Measurements from ENCODE around the gene ADAMTS16.

ADAMTS16 gene

DNA sequence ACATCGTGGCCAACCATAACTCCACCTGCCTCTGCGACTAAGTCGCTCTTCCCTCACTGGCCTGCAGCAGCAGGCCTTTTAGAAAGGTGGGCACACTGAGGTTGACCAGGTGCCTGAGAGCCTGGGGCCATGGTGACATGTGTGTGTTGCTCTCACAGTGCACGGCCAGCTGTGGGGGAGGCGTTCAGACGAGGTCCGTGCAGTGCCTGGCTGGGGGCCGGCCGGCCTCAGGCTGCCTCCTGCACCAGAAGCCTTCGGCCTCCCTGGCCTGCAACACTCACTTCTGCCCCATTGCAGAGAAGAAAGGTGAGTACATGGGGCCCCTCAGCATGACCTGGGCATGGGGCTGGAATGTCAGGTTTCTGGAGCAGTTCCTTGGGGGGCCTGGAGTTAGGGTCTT is 177.8 kb downstream of the ADAMTS16 start:
- no peak for DNase-seq

DNA sequence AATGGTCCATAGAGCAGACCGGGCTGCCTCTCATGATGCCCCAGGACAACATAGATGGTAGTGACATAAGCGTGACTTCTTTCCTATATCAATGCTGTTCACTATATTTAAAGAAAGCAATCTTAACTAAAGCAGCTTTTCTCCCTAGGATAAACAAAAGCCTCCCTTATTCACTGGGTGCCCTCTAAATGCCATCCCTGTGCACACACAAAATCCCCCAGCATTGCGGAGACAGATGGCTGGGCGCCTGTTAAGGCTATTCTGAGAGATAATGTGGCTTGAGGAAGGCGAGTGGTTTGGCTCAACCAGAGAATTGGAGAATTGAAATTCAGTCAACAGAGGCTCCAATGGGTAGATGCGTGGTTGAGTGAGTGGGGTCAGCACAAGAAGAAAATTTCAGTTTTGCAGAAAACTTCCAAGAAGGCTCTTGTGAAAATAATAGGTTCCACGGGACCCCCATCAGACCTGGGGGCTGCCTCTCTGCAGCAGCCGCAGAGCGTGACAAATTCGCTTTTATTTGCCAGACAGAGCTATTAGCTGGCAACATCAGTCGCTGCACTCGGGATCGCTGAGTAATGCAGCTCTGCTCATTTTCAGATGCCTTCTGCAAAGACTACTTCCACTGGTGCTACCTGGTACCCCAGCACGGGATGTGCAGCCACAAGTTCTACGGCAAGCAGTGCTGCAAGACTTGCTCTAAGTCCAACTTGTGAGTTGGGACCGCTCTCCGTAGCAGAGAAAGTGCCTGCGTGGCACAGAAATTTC is 178.5 kb downstream of the ADAMTS16 start:
- no peak for DNase-seq

DNA sequence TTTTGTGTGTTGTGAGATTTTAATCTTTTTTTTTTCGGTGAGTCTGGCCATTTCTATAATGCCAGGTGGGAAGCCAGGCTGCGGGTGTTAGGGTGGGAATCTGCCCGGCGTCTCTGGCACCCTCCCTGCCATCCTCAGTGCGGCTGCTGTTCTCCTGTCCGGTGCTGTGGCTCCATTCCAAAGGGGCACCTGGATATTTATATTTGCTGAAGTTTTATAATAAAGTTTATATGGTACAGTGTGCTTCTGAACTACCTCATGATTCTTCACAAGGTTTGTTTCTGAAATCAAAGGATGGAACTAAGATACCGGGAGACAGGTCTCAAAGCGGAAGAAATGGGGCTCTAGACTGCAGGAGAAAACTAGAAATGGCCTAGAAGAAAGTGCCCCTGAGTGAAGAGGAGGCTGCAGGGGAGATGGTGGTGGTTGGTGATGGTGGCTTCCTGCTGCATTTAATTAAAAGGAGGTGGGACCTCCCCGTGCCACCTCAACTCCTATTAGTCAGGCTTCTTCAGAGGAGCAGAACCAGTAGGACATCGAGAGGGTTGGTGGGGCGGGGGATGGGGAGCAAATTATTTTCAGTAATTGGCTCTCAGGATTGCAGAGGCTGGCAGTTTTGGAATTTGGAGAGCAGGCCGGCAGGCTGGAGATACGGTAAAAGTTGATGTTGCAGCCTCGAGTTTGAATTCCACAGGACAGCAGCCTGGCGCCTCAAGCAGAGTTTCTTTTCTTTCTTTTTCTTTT is 180.1 kb downstream of the ADAMTS16 start:
- no peak for DNase-seq

DNA sequence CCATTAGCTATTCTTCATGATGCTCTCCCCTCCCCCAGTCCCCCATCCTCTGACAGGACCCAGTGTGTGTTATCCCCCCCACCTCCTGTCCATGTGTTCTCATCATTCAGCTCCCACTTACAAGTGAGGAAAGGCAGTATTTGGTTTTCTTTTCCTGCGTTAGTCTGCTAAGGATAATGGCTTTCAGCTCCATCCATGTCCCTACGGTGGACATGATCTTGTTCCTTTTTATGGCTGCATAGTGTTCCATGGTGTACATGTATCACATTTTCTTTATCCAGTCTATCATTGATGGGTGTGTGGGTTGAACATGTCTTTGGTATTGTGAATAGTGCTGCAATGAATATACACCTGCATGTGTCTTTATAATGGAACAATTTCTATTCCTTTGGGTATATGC is 181.0 kb downstream of the ADAMTS16 start:
- DNase-seq: no peak

DNA sequence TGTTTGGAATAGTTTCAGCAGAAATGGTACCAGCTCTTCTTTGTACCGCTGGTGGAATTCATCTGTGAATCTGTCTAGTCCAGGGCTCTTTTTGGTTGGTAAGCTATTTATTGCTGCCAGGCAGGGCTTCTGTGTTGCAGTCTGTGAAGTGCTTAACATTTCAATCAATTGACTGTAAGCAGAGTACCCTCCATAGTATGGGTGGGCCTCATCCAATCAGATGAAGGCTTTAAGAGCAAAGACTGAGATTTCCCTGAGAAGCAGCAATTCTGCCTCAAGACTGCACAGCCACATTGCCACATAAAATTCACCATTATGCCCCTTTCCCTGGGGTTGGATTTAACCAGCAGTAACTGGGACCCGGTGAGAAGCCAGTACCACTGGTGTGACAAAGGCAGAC is 183.4 kb downstream of the ADAMTS16 start:
- DNase-seq: no peak

DNA sequence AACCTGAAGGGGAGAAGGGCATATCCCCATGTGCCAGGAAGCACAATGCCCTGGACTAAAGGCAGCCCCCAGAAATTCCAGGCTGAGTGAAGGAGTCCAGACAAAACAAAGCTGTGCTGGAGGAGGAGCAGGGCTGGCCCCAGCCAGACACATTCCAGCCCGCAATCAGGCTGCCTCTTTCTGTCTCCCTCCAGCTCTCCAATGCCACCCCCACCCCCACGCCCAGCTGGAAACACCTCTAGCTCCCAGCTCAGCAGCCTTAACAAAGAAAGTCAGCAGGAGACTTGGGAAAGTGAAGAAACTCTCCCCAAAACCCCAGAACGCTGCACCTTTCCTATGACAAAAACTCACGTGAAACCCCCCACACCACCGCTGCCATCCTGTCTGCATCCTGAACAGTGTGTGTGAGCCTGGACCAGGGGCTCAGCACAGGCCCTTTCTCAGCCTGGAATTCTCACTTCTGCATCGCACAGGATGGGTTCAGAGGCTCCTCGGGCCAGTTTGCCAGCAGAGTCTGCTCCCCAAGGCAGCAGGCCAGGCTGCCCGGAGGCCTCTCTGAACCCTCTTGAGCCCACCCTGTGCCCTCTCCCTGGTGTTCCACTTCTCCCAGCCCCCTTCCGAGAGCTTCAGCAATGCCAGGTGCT is 186.1 kb downstream of the ADAMTS16 start:
- no peak for DNase-seq

DNA sequence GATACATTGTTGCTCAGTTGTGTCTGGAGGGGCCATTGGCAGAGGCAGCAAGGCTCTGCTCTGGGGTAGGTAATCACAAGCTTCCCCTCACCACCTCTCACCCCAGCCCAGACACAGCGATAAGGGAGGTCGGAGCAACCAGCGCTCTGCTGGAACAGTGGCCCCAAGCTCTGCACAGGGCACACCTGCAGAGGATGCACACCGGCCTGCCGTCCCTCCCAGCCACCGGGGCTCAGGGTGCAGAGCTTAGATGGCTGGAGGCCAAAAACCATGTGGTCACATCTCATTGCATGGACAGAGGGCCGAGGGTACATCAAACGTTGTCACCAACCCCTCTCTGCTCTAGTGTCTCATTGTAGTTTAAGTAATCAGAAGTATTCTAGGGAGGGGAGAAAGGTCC is 187.0 kb downstream of the ADAMTS16 start:
- DNase-seq: no peak

DNA sequence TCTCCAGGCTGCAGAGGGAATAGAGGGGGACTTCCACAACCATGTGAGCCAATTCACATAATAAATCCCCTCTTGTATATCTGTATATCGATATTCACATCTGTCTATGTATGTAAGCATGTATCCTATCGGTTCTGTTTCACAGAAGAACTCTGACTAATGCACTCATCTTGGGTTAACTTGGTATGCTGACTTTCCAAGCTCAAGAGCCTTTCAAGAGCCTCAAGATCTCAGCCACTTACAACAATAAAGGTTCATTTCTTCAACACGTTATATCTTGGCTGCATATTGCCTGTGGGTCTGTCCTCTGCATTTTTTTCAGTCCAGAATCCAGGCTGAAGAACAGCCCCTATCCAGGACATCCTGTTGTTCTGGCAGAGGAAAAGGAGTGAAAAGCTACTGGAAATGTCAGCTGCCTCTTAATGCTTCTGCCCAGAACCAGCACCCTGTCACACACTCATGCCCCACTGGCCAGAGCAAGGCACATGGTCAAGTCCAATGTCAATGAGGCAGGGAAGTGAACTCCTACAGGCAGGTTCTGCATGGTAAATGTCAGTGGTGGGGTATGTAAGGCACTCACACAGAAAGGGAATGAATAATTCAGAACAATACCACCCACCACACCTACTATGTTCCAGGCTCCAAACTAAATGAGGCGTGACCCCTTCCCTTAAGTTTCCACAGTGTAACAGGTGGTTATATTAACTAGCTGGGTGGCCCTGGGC is 190.8 kb downstream of the ADAMTS16 start:
- DNase-seq: no peak

DNA sequence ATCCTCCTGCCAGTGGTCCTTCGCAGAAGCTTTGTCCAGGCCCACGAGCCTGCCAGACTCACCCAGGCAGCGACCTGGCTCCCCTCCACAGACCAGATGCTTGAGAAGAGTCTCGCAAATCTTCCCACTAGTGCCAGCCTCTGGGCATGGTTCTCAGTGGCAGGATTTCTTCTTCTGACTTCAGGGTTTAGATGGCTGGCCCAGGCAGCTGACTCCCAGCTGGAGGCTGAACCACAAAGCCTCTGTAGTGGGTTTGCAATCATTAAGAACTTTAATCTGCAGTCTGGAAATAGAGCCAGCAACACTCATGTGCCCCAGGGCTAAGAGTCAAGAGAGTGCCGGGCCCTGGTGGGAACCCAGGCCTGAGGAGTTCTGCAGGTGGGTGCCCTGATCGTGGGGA is 191.7 kb downstream of the ADAMTS16 start:
- DNase-seq: no peak

DNA sequence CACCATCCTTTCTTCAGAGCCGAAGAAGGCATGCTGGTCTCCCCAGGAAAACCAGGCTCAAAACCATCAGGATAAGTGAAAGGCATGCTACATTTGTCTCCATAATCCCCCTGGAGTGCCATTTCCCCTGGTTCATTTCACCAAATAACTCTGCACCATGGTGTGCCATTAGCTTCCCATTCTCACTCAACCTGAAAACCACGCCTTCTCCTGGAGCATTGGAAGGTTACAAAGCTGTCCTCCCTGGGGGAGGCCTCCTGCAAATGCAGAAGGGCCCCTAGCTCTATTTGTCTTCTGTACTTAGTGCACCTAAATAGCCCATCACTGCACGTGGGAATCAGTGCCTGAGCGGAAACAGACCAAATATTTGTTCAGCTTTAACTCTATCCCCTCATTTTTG is 192.2 kb downstream of the ADAMTS16 start:
- no peak for DNase-seq

DNA sequence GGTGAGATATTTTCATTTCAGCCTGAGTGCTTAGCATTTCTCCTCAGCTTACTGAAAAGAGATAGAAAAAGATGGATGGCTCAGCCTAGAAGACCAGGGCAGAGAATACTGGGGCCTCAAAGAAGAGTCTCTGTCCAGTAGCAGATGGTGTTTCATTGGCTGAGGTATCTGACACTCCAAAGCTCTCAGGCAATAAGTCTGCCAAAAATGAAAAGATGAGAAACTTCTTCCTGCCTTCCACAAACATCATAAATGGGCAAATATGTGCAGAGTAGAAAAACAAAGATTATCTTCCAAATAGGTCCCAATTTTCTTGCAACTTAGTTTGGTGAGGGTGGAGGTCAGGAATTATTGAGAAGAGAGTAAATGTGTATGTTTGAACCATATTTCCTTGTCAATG is 195.0 kb downstream of the ADAMTS16 start:
- no peak for DNase-seq

DNA sequence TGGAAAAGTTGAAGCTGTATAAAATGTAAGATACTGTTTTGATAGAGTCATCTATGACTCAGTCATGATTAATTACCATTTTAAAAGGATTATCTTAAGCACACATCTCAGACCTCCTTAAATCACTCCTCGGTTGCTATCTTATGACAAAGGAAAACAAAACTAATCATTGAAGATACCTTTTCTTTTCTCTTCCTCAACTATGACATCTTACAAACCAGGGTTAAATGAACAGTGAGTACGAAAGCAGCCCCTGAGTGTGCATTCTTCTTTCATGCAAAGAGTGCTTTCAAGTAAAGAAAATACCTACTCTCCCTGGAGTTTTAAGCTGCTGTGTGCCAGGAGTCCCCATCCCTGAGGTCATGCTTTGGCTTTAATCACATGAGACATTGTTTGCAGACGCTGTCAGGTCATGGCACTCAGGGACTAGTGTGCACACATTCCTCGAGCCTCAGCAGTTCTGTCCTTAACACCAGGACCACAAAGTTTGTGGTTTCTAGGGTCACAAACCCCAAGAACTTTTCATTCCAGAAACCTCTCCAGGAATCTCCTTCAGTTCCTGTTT is 195.7 kb downstream of the ADAMTS16 start:
- DNase-seq: no peak

DNA sequence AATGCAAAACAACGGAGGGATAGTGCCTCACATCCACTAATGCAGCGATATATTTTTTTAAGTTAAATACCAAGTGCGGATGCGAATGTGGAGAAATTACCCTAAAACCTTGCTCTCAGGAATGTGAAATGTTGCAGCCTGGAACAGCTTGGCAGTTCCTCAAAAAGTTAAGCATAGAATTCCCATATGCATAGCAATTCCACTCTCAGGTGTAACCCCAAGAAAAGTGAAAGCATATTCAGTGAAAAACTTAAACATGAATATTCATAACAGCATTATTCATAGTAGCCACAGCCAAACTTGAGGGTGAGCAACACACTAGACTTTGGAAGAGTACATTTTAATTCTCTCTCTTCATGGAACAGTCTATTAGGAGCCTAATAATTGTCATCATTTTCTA is 199.1 kb downstream of the ADAMTS16 start:
- no peak for DNase-seq

DNA sequence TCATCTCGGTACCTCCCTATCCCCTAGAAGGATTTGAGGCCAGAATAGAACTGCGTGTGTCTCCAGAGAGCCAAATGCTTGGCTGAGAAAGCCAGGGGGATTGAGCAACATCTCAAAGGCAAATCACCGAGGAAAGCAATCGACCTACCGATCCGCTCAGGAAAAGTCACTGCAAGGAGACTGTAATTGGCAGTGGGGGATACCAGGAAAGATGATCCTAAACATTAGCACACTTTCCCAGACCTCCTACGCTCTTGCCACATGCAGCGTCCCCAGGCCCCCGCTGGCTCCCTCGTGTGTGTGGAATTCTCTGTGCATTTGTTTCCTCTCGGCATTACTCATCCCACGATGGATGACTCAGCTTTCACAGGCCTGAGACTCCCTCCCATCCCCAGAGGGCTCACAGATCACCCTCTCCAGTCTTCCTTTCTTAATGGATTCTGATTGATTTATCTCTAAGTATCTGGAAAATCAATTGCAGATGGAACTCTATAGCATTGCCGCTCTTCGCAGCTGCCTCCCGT is 200.1 kb downstream of the ADAMTS16 start:
- DNase-seq: peak; percentile 35

DNA sequence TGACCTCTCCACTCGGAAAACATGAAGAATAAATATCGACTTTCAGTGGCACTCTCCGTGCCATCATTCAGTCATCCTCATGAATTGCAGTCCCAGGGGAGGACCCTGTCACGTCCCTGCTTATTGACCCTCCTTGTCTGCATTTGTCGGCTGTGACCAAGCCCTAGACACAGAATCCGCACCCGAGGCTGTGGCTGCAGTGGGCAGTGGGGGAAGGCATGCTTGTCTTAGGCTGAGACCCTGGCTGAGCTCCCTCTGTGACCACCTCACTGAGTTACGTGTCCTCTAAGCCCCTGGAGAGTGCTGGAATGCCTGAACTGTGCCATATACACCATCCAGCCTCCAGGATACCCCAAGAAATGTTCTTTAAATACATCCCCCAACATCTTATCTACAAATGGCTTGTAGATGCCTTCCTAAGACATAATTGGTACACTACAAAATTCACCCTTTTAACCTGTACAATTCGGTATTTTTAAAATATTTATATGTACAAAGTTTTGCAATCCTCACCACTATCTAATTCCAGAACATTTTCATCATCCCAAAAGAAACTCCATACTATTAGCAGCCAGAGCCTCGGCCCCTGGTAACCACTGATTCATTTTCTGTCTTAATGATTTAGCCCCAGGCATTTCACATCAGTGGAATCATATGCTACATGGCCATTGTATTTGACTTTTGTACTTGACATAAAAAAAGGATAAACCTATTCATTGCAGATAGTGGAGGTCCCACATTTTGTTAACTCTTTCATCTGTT is 201.6 kb downstream of the ADAMTS16 start:
- no peak for DNase-seq

DNA sequence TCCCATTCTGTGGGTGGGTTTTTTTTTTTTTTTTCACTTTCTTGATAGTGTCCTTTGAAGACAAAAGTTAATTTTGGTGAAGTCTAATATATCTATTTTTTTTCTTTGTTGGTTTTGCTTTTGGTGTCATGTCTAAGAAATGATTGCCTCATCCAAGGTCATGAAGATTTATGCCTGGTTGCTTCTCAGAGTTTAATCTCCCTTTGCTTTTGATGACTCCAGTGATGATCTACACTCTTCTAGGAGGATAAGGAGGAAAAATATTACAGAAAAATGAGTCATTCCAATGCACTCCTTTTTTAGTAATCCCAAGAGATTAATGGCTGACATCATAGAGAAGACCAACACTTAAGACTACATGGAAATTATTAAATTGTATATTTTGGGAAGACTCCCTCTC is 202.7 kb downstream of the ADAMTS16 start:
- no peak for DNase-seq

DNA sequence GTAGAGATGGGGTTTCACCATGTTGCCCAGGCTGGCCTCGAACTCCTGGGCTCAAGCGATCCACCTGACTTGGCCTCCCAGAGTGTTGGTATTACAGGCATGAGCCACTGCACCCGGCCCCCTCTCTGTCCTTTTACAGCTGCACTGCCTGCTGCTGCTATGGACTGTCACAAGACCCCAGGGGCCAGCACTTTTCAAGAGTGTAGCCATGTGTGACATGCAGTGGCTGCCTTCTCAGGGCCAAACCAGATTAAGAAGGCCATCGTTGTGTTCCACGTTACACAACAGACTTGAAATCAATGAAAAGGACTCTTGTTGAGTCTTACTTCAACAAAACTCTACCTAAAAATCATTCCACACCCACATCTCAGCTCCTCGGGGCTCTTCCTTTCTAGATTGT is 203.4 kb downstream of the ADAMTS16 start:
- DNase-seq: no peak

DNA sequence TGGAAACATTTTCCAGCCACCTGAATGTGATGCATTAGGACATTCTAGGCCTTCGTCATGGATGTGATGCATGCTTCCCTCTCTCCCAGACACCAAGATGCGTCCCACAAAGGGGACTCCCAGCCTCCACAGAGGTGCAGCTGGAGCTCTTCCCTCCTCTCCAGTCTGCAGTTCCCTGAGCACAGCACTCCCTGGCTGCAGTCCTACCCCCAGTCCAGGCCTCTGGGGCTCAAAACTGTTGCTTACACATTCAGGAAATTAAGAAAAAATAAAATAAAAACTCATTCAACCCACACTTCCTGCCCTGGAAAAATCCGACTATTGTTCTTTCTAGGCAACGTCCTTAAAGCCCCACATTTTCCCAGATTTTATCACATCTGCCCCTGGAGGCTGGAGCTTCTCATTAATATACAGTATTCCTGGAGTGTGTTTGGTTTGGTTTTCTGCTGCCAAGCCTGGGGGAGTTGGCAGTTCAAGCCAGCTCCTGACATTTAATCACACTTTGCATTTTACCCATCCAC is 204.0 kb downstream of the ADAMTS16 start:
- DNase-seq: no peak

DNA sequence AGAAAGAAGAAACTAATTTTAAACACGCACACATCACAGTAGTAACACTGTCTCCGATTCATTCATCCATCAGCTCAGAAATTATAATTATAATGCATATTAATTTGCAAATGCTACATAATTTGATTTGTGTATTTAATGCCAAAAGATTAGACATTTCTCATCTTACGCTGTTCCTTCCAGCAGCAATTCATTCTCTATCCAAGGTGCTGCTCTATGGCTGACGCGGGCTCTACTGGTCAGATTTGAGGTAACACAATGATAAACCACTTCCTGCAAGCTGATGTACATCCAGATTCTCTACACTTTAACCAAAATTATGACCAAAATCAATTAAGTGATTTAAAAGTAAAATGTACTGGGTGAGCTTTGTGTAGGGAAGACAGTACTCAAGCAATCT is 204.5 kb downstream of the ADAMTS16 start:
- DNase-seq: no peak

DNA sequence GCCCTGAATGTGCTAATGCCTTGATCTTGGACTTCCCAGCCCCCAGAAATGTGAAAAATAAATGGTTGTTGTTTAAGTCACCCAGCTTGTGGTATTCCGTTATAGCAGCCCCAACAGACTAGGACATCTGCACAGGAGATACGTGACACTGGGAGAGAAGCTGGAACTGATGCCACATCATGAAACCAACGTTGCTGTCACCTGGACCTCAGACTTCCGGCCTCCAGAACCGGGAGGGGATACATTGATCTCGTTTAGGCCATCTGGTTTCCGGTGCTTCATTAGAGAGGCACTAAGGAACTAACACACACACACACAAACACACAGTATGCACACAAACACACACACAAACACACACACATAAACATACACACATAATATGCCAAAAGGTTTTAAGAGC is 207.3 kb downstream of the ADAMTS16 start:
- DNase-seq: no peak

DNA sequence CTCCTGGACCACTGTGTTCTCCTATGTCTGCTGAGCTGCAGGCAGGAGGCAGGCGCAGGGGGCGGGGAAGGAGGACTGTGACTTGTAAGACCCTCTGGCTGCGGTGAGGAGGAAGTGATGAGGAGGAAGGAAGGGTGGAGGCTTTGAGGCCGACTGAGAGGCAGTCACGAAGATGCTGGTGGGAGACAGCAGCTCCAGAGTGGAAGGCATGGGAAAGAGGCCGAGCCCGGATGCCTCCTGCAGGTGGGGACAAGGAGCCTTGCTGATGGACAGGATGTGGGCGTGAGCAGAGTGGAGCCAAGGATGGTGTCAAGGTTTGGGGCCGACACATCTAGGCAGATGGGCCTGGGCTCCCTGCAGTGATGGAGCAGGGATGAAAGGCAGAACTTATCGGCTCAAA is 208.0 kb downstream of the ADAMTS16 start:
- no peak for DNase-seq

DNA sequence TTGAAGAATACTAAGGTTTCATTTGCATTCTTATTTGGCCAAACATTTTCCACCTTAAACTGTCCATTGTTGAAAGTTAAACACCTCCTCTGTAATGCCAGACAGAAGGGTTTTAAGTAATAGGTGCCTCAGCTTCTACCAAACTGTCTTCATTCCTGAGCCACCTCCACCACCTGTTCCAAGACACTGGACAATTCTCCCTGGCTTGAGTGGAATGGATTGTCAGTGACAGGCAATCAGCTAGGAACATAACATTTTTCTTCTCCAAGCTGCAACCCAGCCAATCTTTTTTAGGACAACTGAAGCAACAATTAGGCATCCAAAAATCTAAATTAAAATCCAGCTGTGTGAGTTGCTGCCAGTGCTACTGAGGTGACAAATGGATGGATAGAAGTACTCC is 208.4 kb downstream of the ADAMTS16 start:
- no peak for DNase-seq
